Measurements from ENCODE around the gene NDUFA13. TPM values are rescaled to one million over a fixed set of nuclear protein-coding genes. Genes with fewer than 3 reads are reported as not detected.
A peak's percentile ranks its signal among the peaks of the same experiment; 100 is the strongest.

Gene NDUFA13
- total RNA-seq, 3 donors from 2014 or later, result 97.3 to 134 (median 99.2) TPM

- intact Hi-C loops (cut with DNase I; ENCODE audit: low total_unique reads), result loop anchor here (5.0 to 10.0 kb wide), 2 partner anchors 113 to 420 kb away; no protein-coding TSS in a partner anchor
- no peaks in the 10 kb centered on the region for H3K27me3 ChIP-seq
- no peaks in the 10 kb centered on the region for H3K4me1 ChIP-seq
- H3K9me3 ChIP-seq, result no peaks in the 10 kb centered on the region
- no peak overlapping the region for H3K4me3 ChIP-seq
- H3K27ac ChIP-seq, result no peak overlapping the region
- DNase-seq (ENCODE audit: low spot score in 2 of 2), result no peak
- TF ChIP-seq POLR2A (IDR thresholded peaks at IDR 0.05) (no peak), POLR2AphosphoS5 (IDR thresholded peaks at IDR 0.05) (no peak), CTCF (IDR thresholded peaks at IDR 0.05) (no peak)
- H3K36me3 ChIP-seq, result no peaks in the 10 kb centered on the region
These were observed 18.7 kb downstream of the NDUFA13 start for GRCh38 chr19:19534556-19535265.

DNA sequence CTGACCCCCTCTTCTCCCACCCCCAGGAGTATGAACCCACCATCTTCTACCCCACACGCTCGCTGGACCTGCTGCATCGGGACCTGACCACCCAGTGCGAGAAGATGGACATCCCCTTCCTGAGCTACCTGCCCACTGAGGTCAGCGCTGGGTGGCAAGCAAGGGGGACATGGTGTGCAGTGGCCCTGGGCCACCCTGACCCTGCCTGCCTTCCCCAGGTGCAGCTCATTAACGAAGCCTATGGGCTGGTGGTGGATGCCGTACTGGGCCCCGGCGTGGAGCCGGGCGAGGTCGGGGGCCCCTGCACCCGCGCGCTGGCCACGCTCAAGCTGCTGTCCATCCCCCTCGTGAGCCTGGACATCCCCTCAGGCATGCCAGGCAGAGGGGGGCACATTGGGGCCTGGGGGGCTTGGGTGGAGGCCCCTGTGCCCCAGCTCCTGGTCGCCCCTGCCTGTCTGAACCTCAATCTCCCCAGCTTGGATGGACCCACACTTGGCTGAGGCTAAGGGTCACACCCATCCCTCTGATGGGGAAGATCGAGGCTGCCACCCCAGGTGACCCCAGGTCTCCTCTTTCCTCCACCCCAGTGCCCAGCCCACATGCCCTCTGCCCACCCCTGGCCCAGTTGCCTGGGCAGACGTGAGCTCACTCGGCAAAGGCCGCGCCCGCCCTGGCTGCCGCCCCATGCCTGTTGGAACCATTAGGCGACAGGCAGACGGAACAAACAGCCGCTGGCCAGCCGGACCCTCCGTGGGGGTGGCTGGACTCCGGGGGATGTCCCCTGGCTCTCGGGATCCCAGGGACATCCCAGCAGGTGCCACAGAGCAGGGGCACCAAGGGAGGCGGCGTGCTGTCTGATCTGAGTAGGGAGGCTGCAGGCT lies 19.5 kb downstream of the NDUFA13 start:
- H3K27ac ChIP-seq, result no peak overlapping the region
- no peak for TF ChIP-seq CTCF (IDR thresholded peaks at IDR 0.05)
- TF ChIP-seq POLR2A (IDR thresholded peaks at IDR 0.05), result no peak
- TF ChIP-seq POLR2AphosphoS5 (IDR thresholded peaks at IDR 0.05), result no peak
- intact Hi-C loops (cut with DNase I; ENCODE audit: low total_unique reads), result loop anchor here (10.0 kb wide), 1 partner anchor 419 kb away; no protein-coding TSS in a partner anchor
- H3K4me3 ChIP-seq, result no peak overlapping the region
- no peaks in the 10 kb centered on the region for H3K4me1 ChIP-seq
- no peaks in the 10 kb centered on the region for H3K36me3 ChIP-seq
- peaks cover 0 to 5% of the 10 kb centered on the region in 2 donors for H3K9me3 ChIP-seq
- H3K27me3 ChIP-seq, result no peaks in the 10 kb centered on the region
- no peak for DNase-seq (ENCODE audit: low spot score in 2 of 2)

- intact Hi-C loops (cut with DNase I; ENCODE audit: low total_unique reads), result loop anchor here (10.0 kb wide), 1 partner anchor 417 kb away; no protein-coding TSS in a partner anchor
- Histone ChIP-seq H3K9me3 (peaks cover 0 to 5% of the 10 kb centered on the region in 2 donors), H3K27me3 (no peaks in the 10 kb centered on the region), H3K36me3 (no peaks in the 10 kb centered on the region), H3K27ac (peak overlapping the region; percentile 10 to 19), H3K4me3 (peak overlapping the region; percentile 28 to 70 (median 52)), H3K4me1 (peaks cover 0 to 7% of the 10 kb centered on the region in 2 donors)
- DNase-seq (ENCODE audit: low spot score in 2 of 2), result no peak
- TF ChIP-seq POLR2A (IDR thresholded peaks at IDR 0.05) (no peak), POLR2AphosphoS5 (IDR thresholded peaks at IDR 0.05) (no peak), CTCF (IDR thresholded peaks at IDR 0.05) (no peak)
These were observed 21.3 kb downstream of the NDUFA13 start for GRCh38 chr19:19537075-19538048.

- peaks cover 0 to 7% of the 10 kb centered on the region in 2 donors for H3K4me1 ChIP-seq
- no peak for TF ChIP-seq POLR2A (IDR thresholded peaks at IDR 0.05)
- no peak for TF ChIP-seq POLR2AphosphoS5 (IDR thresholded peaks at IDR 0.05)
- peak in 2 of 3 donors; percentile 15 to 17 for TF ChIP-seq CTCF (IDR thresholded peaks at IDR 0.05)
- peak within 1 kb of the TSS; percentile 28 to 70 (median 52) for H3K4me3 ChIP-seq
- DNase-seq (ENCODE audit: low spot score in 2 of 2), result peak in 1 of 2 donors; percentile 35
- no peaks in the 10 kb centered on the region for H3K36me3 ChIP-seq
- intact Hi-C loops (cut with DNase I; ENCODE audit: low total_unique reads), result loop anchor here (10.0 kb wide), 1 partner anchor 417 kb away; no protein-coding TSS in a partner anchor
- no peaks in the 10 kb centered on the region for H3K27me3 ChIP-seq
- peak within 1 kb of the TSS; percentile 10 to 19 for H3K27ac ChIP-seq
- H3K9me3 ChIP-seq, result peaks cover 0 to 5% of the 10 kb centered on the region in 2 donors
These were observed 22.2 kb downstream of the NDUFA13 start, which contains the start of gene CILP2 for GRCh38 chr19:19538061-19538784. Gene CILP2 (plus strand): TSS chr19:19538265. CDS start chr19:19538350, 85 bp downstream.
